ENCODE data around the gene DRICH1.
"Not testable (repeated sequence)": the region's sequence is repeated elsewhere in the genome, so short reads cannot be mapped to it uniquely, and the experiment has no call there.

GRCh38 chr22:23627401-23628055 is 4.6 kb downstream of the DRICH1 start:
- not testable (repeated sequence) for TF ChIP-seq EZH2phosphoT487 (IDR thresholded peaks at IDR 0.05; ENCODE audit: insufficient read depth, low read depth); EZH2 (IDR thresholded peaks at IDR 0.05; ENCODE audit: insufficient read depth, poor library complexity, severe bottlenecking)
